HS-27A (cell line): ENCODE measurements around the gene ACTL9.

ENCODE experiments used
- DNase-seq: peaks from one replicate; pipeline ENCODE4 v3.0.0-alpha.2; 2012; ENCODE audit warnings: low read depth, missing footprints

The ACTL9 gene

GRCh38 chr19:8684001-8684902, 14.3 kb downstream of the ACTL9 start:
- DNase-seq, result no peak

GRCh38 chr19:8682931-8683330, 15.7 kb downstream of the ACTL9 start:
- no peak for DNase-seq

- DNase-seq, result no peak
These were observed 16.1 kb downstream of the ACTL9 start for GRCh38 chr19:8682472-8682871.

GRCh38 chr19:8681345-8682029, 17.1 kb downstream of the ACTL9 start:
- DNase-seq, result no peak

GRCh38 chr19:8680676-8681344, 17.8 kb downstream of the ACTL9 start:
- no peak for DNase-seq

- no peak for DNase-seq
These were observed 20.3 kb downstream of the ACTL9 start for GRCh38 chr19:8678244-8678807.

- no peak for DNase-seq
These were observed 23.5 kb downstream of the ACTL9 start for GRCh38 chr19:8675066-8675465.

GRCh38 chr19:8673276-8673891, 25.2 kb downstream of the ACTL9 start:
- no peak for DNase-seq

- DNase-seq, result no peak
These were observed 31.7 kb downstream of the ACTL9 start for GRCh38 chr19:8666814-8667405.

- no peak for DNase-seq
These were observed 33.0 kb downstream of the ACTL9 start for GRCh38 chr19:8665468-8666213.

- DNase-seq, result no peak
These were observed 33.9 kb downstream of the ACTL9 start for GRCh38 chr19:8664671-8665057.

GRCh38 chr19:8663920-8664670, 34.5 kb downstream of the ACTL9 start:
- no peak for DNase-seq

GRCh38 chr19:8662263-8662662, 36.3 kb downstream of the ACTL9 start:
- DNase-seq, result no peak

GRCh38 chr19:8659905-8660304, 38.7 kb downstream of the ACTL9 start:
- DNase-seq, result no peak

- DNase-seq, result no peak
These were observed 40.7 kb downstream of the ACTL9 start for GRCh38 chr19:8657869-8658268.

GRCh38 chr19:8655340-8655709, 43.3 kb downstream of the ACTL9 start:
- no peak for DNase-seq

GRCh38 chr19:8654591-8655339, 43.8 kb downstream of the ACTL9 start:
- no peak for DNase-seq

GRCh38 chr19:8648240-8648639, 50.4 kb downstream of the ACTL9 start:
- no peak for DNase-seq
